HG03521 (cell line): ENCODE data around the gene UGT2A1.

ENCODE experiments used
- ATAC-seq: cut with Tn5 transposase; IDR thresholded peaks from one replicate; pipeline ENCODE4 v1.9.1; 2021; ENCODE audit warnings: mild to moderate bottlenecking, moderate library complexity; ENCODE audit not compliant: unreplicated experiment

Gene UGT2A1

GRCh38 chr4:69591364-69591763 is 61.7 kb downstream of the UGT2A1 start:
- no peak for ATAC-seq

- ATAC-seq, result no peak
These were observed 63.2 kb downstream of the UGT2A1 start for GRCh38 chr4:69589884-69590283.

- ATAC-seq, result no peak
These were observed 68.9 kb downstream of the UGT2A1 start for GRCh38 chr4:69584135-69584534.

GRCh38 chr4:69583543-69583942 is 69.5 kb downstream of the UGT2A1 start:
- ATAC-seq, result no peak

GRCh38 chr4:69577245-69577644 is 75.8 kb downstream of the UGT2A1 start:
- no peak for ATAC-seq

- ATAC-seq, result no peak
These were observed 76.7 kb downstream of the UGT2A1 start for GRCh38 chr4:69576251-69576877.

- no peak for ATAC-seq
These were observed 84.3 kb downstream of the UGT2A1 start for GRCh38 chr4:69568787-69569186.

GRCh38 chr4:69563424-69563823 is 89.6 kb downstream of the UGT2A1 start:
- ATAC-seq, result no peak

GRCh38 chr4:69549651-69550050 is 103.4 kb downstream of the UGT2A1 start:
- ATAC-seq, result no peak

- ATAC-seq, result no peak
These were observed 106.8 kb downstream of the UGT2A1 start for GRCh38 chr4:69546134-69546765.
